ENCODE results near the gene PELI3. TPM values are rescaled to one million over a fixed set of nuclear protein-coding genes. Genes with fewer than 3 reads are reported as not detected.

The PELI3 gene
- total and polyA plus RNA-seq, 2 of the 8 experiments (the other 6 are each of a cell fraction or from before 2014, with no cell fraction given): 5.2 to 7.6 TPM

- TF ChIP-seq CHD7 (IDR thresholded peaks at IDR 0.05; ENCODE audit: insufficient replicate concordance, low read length) (no peak), USF2 (IDR thresholded peaks at IDR 0.05; ENCODE audit: low read length) (no peak), ATF3 (IDR thresholded peaks at IDR 0.05; ENCODE audit: insufficient read depth, low read depth, low read length) (no peak), CBX5 (IDR thresholded peaks at IDR 0.05; ENCODE audit: low read depth, low read length) (no peak), POLR2A (IDR thresholded peaks at IDR 0.05; ENCODE audit: control extremely low read depth in 1 of 2, low read depth in 2 of 2, low read length in 2 of 2) (no peak), TAF1 (IDR thresholded peaks at IDR 0.05; ENCODE audit: low read depth, low read length) (no peak), ASH2L (IDR thresholded peaks at IDR 0.05; ENCODE audit: low read length) (no peak), SP4 (IDR thresholded peaks at IDR 0.05; ENCODE audit: low read length) (no peak)
Measured at GRCh38 chr11:66484806-66485380, 18.2 kb downstream of the PELI3 start (continued).
